ENCODE data around the gene NRN1. TPM values are rescaled to one million over a fixed set of nuclear protein-coding genes. Genes with fewer than 3 reads are reported as not detected.

NRN1 gene
- total and polyA plus RNA-seq, 8 donors, result 0.60 to 4.3 (median 1.6) TPM

DNA sequence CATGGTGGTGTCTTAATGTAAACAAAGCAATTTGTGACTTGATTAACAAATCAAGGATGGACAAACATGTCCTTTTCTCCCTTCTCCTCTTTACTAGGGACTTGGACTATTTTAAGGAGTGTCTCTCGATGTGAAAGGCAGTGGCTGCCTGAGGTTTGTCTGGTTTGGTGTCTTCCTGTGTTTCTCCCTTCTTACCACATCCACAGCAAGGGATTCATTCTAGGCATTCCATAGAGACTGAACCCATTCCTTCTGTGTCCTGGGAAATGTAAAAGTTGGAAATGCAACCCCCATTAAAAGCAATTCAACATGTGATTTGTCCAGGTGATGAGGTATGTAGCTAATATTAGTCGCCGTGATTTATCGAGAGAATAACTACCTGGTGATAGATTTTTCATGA is 15.9 kb downstream of the NRN1 start:
- intact Hi-C loops (cut with DNase I), result no loop called here
- 73 to 79% methylated on average over 4 of the region's 4 CpGs for WGBS, 2 donors
- Histone ChIP-seq H3K27ac (no peak overlapping the region), H3K9me3 (no peaks in the 10 kb centered on the region), H3K4me3 (no peak overlapping the region), H3K36me3 (no peaks in the 10 kb centered on the region), H3K4me1 (peaks cover 0 to under 1% (median 0%) of the 10 kb centered on the region in 3 donors), H3K27me3 (peaks cover 0 to 29% (median 9%) of the 10 kb centered on the region in 4 donors)
- DNase-seq, result no peak
- TF ChIP-seq, protein P1, sequence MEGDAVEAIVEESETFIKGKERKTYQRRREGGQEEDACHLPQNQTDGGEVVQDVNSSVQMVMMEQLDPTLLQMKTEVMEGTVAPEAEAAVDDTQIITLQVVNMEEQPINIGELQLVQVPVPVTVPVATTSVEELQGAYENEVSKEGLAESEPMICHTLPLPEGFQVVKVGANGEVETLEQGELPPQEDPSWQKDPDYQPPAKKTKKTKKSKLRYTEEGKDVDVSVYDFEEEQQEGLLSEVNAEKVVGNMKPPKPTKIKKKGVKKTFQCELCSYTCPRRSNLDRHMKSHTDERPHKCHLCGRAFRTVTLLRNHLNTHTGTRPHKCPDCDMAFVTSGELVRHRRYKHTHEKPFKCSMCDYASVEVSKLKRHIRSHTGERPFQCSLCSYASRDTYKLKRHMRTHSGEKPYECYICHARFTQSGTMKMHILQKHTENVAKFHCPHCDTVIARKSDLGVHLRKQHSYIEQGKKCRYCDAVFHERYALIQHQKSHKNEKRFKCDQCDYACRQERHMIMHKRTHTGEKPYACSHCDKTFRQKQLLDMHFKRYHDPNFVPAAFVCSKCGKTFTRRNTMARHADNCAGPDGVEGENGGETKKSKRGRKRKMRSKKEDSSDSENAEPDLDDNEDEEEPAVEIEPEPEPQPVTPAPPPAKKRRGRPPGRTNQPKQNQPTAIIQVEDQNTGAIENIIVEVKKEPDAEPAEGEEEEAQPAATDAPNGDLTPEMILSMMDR (IDR thresholded peaks at IDR 0.05), result no peak
- FAIRE-seq, result no peak
- ATAC-seq, result no peak

GRCh38 chr6:5989141-5989723 is 17.5 kb downstream of the NRN1 start:
- DNase-seq, result peak in 1 of 6 donors; percentile 48

GRCh38 chr6:5986861-5987260 is 19.9 kb downstream of the NRN1 start:
- intact Hi-C loops (cut with DNase I), result no loop called here
- Histone ChIP-seq H3K4me1 (no peaks in the 10 kb centered on the region), H3K27me3 (no peaks in the 10 kb centered on the region), H3K9me3 (no peaks in the 10 kb centered on the region), H3K36me3 (no peaks in the 10 kb centered on the region), H3K27ac (no peak overlapping the region), H3K4me3 (no peak overlapping the region)
- ATAC-seq (no peak), FAIRE-seq (no peak), DNase-seq (no peak)
- TF ChIP-seq, protein P1 (IDR thresholded peaks at IDR 0.05), result no peak
- WGBS, 2 donors, result 49 to 55% methylated on average over 2 of the region's 2 CpGs

More at GRCh38 chr6:5989141-5989723, 17.5 kb downstream of the NRN1 start:
- FAIRE-seq, result no peak
- Histone ChIP-seq H3K9me3 (no peaks in the 10 kb centered on the region), H3K36me3 (no peaks in the 10 kb centered on the region), H3K27me3 (peaks cover 0 to 14% (median 2%) of the 10 kb centered on the region in 4 donors), H3K4me1 (no peaks in the 10 kb centered on the region), H3K4me3 (no peak overlapping the region), H3K27ac (no peak overlapping the region)
- peak in 2 of 4 donors; percentile 68 to 73 for ATAC-seq
- intact Hi-C loops (cut with DNase I), result no loop called here
- WGBS, 2 donors, result 74 to 84% methylated on average over 5 of the region's 5 CpGs
- TF ChIP-seq, protein P1 (IDR thresholded peaks at IDR 0.05), result no peak

- Histone ChIP-seq H3K36me3 (no peaks in the 10 kb centered on the region), H3K9me3 (no peaks in the 10 kb centered on the region), H3K4me1 (no peaks in the 10 kb centered on the region), H3K27ac (no peak overlapping the region), H3K27me3 (no peaks in the 10 kb centered on the region), H3K4me3 (no peak overlapping the region)
- 68 to 70% methylated on average over 7 of the region's 7 CpGs for WGBS, 2 donors
- ATAC-seq, result no peak
- TF ChIP-seq, protein P1 (IDR thresholded peaks at IDR 0.05), result no peak
- FAIRE-seq, result no peak
- intact Hi-C loops (cut with DNase I), result no loop called here
- DNase-seq, result no peak
Measured at GRCh38 chr6:5984150-5985089, 22.3 kb downstream of the NRN1 start.
